22Rv1 (cell line): ENCODE data around the gene PNKP.

ENCODE experiments used
- CTCF ChIP-seq: fragments of 450-650 bp; IDR thresholded peaks from 2 replicates; pipeline ENCODE4 v1.5.1; 2017; ENCODE audit warnings: mild to moderate bottlenecking
- ZFX ChIP-seq: fragments of 450-650 bp; IDR thresholded peaks from 2 replicates; pipeline ENCODE4 v1.6.1; 2017; ENCODE audit warnings: antibody characterized with exemption, borderline replicate concordance

DNA sequence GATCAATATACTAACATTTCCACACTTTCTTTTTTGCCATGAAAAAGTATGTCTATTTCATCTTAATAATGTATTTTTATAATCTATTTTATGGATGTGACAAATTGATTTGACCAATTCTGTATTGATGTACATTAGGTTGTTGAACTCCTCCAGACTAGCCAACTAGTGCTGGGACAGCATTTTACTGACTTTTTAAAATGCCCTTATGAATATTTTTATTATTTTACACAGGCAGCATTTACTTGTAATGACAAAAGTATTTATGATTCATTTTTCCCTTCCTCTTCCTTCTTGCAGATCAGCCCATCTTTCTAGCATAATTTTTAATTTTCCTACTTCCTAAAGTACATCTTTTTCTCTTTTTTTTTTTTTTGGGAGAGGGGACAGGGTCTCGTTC lies 53.4 kb downstream of the PNKP start:
- TF ChIP-seq CTCF (no peak), ZFX (no peak)
